NCI-H2196 treated with DMSO at 0.1 percent for 48 hours (cell line): ENCODE measurements around the gene CD63.

Experiments
- DNase-seq: peaks from one replicate; lab custom pipeline; 2025; ENCODE audit not compliant: unreplicated experiment; lab: John Stamatoyannopoulos, UW

Gene CD63

GRCh38 chr12:55706568-55707218 lies 22.1 kb downstream of the CD63 start:
- DNase-seq: no peak

GRCh38 chr12:55705782-55706402 lies 22.9 kb downstream of the CD63 start:
- DNase-seq: no peak

GRCh38 chr12:55704824-55705718 lies 23.7 kb downstream of the CD63 start:
- no peak for DNase-seq

- no peak for DNase-seq
These were observed 24.7 kb downstream of the CD63 start for GRCh38 chr12:55703901-55704761.

GRCh38 chr12:55703288-55703687 lies 25.5 kb downstream of the CD63 start:
- DNase-seq: no peak

GRCh38 chr12:55702861-55703260 lies 25.9 kb downstream of the CD63 start:
- no peak for DNase-seq

GRCh38 chr12:55700255-55701018 lies 28.4 kb downstream of the CD63 start:
- no peak for DNase-seq

- no peak for DNase-seq
These were observed 29.2 kb downstream of the CD63 start for GRCh38 chr12:55699471-55700055.

- DNase-seq: no peak
These were observed 29.8 kb downstream of the CD63 start for GRCh38 chr12:55698965-55699364.

GRCh38 chr12:55698241-55698955 lies 30.4 kb downstream of the CD63 start:
- no peak for DNase-seq

GRCh38 chr12:55697686-55698085 lies 31.1 kb downstream of the CD63 start:
- DNase-seq: no peak

- DNase-seq: no peak
These were observed 31.9 kb downstream of the CD63 start for GRCh38 chr12:55696796-55697462.

- DNase-seq: no peak
These were observed 32.7 kb downstream of the CD63 start for GRCh38 chr12:55696141-55696540.

- DNase-seq: no peak
These were observed 33.5 kb downstream of the CD63 start for GRCh38 chr12:55695349-55695748.

- DNase-seq: no peak
These were observed 34.2 kb downstream of the CD63 start for GRCh38 chr12:55694651-55695050.

GRCh38 chr12:55694188-55694515 lies 34.7 kb downstream of the CD63 start:
- DNase-seq: no peak

GRCh38 chr12:55693323-55694187 lies 35.3 kb downstream of the CD63 start:
- no peak for DNase-seq
